Stimulated activated effector memory CD8-positive, alpha-beta T cell treated with anti-CD3 and anti-CD28 coated beads, Interleukin-12 subunit alpha, Interleukin-12 subunit beta, amount 100 ng/mL, for 72 hours (primary cell): ENCODE data around the gene ALDH7A1.
"Not testable (repeated sequence)": the region's sequence is repeated elsewhere in the genome, so short reads cannot be mapped to it uniquely, and the experiment has no call there.

Source experiments
- ATAC-seq: fragments of 150-1000 bp; cut with Tn5 transposase; 2 replicates; pipeline ENCODE4 v1.10.0; 2021
- DNase-seq, 2 donors: peaks; one replicate each; pipeline ENCODE4 v3.0.0; 2021 to 2022; ENCODE audit warnings: low spot score in 2 of 2
- H3K27ac Mint-ChIP-seq: one replicate; pipeline ENCODE4 v1.8.0; 2022; ENCODE audit warnings: mild to moderate bottlenecking, mixed read lengths
- H3K36me3 Mint-ChIP-seq: one replicate; pipeline ENCODE4 v1.8.0; 2022; ENCODE audit warnings: mild to moderate bottlenecking, mixed read lengths
- H3K4me1 Mint-ChIP-seq: one replicate; pipeline ENCODE4 v1.8.0; 2022; ENCODE audit warnings: mixed read lengths
- H3K4me3 Mint-ChIP-seq: one replicate; pipeline ENCODE4 v1.8.0; 2022; ENCODE audit warnings: mild to moderate bottlenecking, mixed read lengths
- H3K9me3 Mint-ChIP-seq: one replicate; pipeline ENCODE4 v1.8.0; 2022; ENCODE audit warnings: mixed read lengths

Gene ALDH7A1

DNA sequence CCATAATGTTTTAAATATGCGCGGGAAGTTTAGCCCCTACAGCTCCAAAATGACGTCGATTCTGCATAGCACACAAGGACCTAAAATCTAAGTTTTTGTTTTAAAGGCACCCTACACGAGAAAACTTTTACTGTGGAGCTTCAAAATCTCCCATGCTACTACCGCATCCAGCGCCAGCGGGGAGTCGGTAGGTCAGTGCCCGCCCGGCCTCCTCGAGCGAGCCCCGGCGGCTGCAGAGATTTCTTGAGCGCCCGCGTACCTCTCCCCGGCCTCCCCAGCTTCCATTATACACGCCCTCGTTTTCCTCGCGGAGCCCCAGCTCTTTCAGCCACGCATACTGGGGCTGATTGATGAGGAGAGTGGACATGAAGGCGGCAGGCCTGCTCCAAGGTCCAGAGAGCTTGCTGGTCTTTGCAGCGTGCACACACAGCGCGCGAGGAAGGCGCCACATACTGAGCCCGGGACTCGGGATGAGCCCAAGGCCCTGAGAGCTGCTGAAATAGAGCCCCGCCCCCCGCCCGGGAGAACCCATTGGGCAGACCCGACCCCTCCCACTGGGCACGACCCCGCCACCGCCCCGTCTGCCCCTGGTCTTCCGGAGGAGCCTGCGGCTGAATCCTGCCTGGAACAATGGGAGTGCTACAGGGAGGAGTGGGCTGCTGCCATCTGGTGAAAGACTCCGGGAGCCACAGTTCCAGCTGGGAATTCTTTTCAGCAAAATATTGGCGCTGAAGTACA lies at the start of gene ALDH7A1:
TSS of gene ALDH7A1 (minus strand) at position 472 of the 738 bp plus-strand sequence. CDS start at position 451, 21 bp downstream.
- H3K27ac Mint-ChIP-seq = no peak within 1 kb of the TSS
- peak within 1 kb of the TSS; percentile 77 for H3K4me3 Mint-ChIP-seq
- DNase-seq = peak; percentile 5 to 52
- H3K36me3 Mint-ChIP-seq = no peaks in the 10 kb centered on the region
- peaks cover 14% of the 10 kb centered on the region for H3K4me1 Mint-ChIP-seq
- H3K9me3 Mint-ChIP-seq = no peaks in the 10 kb centered on the region
- peak; percentile 78 for ATAC-seq

- no peak overlapping the region for H3K4me3 Mint-ChIP-seq
- peaks cover 5% of the 10 kb centered on the region for H3K9me3 Mint-ChIP-seq
- no peaks in the 10 kb centered on the region for H3K36me3 Mint-ChIP-seq
- no peak for DNase-seq
- ATAC-seq = no peak
- no peak overlapping the region for H3K27ac Mint-ChIP-seq
- H3K4me1 Mint-ChIP-seq = no peaks in the 10 kb centered on the region
These were observed 46.4 kb upstream of the ALDH7A1 start for GRCh38 chr5:126641387-126641786.

GRCh38 chr5:126640866-126641265 lies 45.8 kb upstream of the ALDH7A1 start:
- Mint-ChIP-seq H3K36me3 (no peaks in the 10 kb centered on the region), H3K4me3 (no peak overlapping the region), H3K9me3 (peaks cover 5% of the 10 kb centered on the region), H3K27ac (no peak overlapping the region), H3K4me1 (no peaks in the 10 kb centered on the region)
- ATAC-seq (no peak), DNase-seq (no peak)

GRCh38 chr5:126636956-126637355 lies 41.9 kb upstream of the ALDH7A1 start:
- Mint-ChIP-seq H3K36me3 (no peaks in the 10 kb centered on the region), H3K9me3 (no peaks in the 10 kb centered on the region), H3K4me1 (no peaks in the 10 kb centered on the region), H3K27ac (no peak overlapping the region), H3K4me3 (no peak overlapping the region)
- ATAC-seq = no peak
- no peak for DNase-seq

GRCh38 chr5:126635585-126635984 lies 40.6 kb upstream of the ALDH7A1 start:
- DNase-seq (no peak), ATAC-seq (no peak)
- Mint-ChIP-seq H3K36me3 (no peaks in the 10 kb centered on the region), H3K4me3 (no peak overlapping the region), H3K4me1 (no peaks in the 10 kb centered on the region), H3K9me3 (no peaks in the 10 kb centered on the region), H3K27ac (no peak overlapping the region)

GRCh38 chr5:126633552-126633951 lies 38.5 kb upstream of the ALDH7A1 start:
- H3K9me3 Mint-ChIP-seq = no peaks in the 10 kb centered on the region
- H3K4me1 Mint-ChIP-seq = no peaks in the 10 kb centered on the region

GRCh38 chr5:126631920-126632319 lies 36.9 kb upstream of the ALDH7A1 start:
- peaks cover 12% of the 10 kb centered on the region for H3K36me3 Mint-ChIP-seq
- no peak overlapping the region for H3K27ac Mint-ChIP-seq
- DNase-seq (no peak), ATAC-seq (no peak)
- no peaks in the 10 kb centered on the region for H3K4me1 Mint-ChIP-seq
- H3K4me3 Mint-ChIP-seq = no peak overlapping the region
- no peaks in the 10 kb centered on the region for H3K9me3 Mint-ChIP-seq

More at GRCh38 chr5:126633552-126633951, 38.5 kb upstream of the ALDH7A1 start:
- Mint-ChIP-seq H3K4me3 (no peak overlapping the region), H3K27ac (no peak overlapping the region), H3K36me3 (no peaks in the 10 kb centered on the region)
- ATAC-seq = no peak
- no peak for DNase-seq

GRCh38 chr5:126628102-126628501 lies 33.1 kb upstream of the ALDH7A1 start:
- no peak for DNase-seq
- H3K4me3 Mint-ChIP-seq = no peak overlapping the region
- no peak overlapping the region for H3K27ac Mint-ChIP-seq
- no peaks in the 10 kb centered on the region for H3K9me3 Mint-ChIP-seq
- no peak for ATAC-seq
- H3K4me1 Mint-ChIP-seq = peaks cover 10% of the 10 kb centered on the region
- H3K36me3 Mint-ChIP-seq = peaks cover 50% of the 10 kb centered on the region

- H3K4me1 Mint-ChIP-seq = peaks cover 10% of the 10 kb centered on the region
- peak overlapping the region; percentile 41 for H3K27ac Mint-ChIP-seq
- peaks cover 85% of the 10 kb centered on the region for H3K36me3 Mint-ChIP-seq
- DNase-seq (no peak), ATAC-seq (peak; percentile 75)
- H3K4me3 Mint-ChIP-seq = no peak overlapping the region
- H3K9me3 Mint-ChIP-seq = no peaks in the 10 kb centered on the region
These were observed 29.5 kb upstream of the ALDH7A1 start for GRCh38 chr5:126624534-126624933.

DNA sequence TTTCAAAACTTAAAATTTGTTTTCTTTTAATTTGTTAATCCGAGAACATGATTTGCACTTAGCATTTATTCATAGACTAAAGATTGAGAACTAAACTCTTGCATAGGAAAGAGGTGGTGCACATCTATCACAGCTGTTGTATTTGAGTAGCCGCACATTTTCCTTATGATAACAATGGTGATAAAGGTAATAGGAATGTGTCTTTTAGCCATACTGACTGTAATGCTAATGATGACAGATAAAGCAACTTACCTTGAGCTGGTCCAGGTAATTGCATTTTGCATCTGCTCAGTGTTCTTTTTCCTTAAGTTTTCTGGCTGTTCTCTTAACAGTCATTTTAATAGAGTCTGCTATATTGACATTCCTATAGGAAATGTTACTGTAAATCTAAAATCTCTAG lies 24.8 kb upstream of the ALDH7A1 start:
- H3K27ac Mint-ChIP-seq = no peak overlapping the region
- peaks cover 98% of the 10 kb centered on the region for H3K36me3 Mint-ChIP-seq
- no peak for DNase-seq
- H3K4me3 Mint-ChIP-seq = no peak overlapping the region
- no peak for ATAC-seq
- H3K9me3 Mint-ChIP-seq = no peaks in the 10 kb centered on the region
- peaks cover 9% of the 10 kb centered on the region for H3K4me1 Mint-ChIP-seq

DNA sequence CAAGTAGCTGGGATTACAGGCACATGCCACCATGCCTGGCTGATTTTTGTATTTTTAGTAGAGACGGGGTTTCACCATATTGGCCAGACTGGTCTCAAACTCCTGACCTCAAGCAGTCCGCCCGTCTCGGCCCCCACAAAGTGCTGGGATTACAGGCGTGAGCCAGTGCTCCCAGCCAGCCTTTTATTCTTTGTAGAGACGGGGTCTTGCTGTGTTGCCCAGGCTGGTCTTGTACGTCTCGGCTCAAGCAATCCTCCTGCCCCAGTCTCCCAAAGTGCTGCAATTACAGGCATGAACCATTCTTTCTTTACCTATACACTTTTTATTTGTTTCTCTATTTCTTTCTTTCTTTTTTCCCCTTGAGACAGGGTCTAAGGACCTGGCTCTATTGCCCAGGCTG lies 22.6 kb upstream of the ALDH7A1 start:
- H3K9me3 Mint-ChIP-seq, DNase-seq, H3K4me1 Mint-ChIP-seq, ATAC-seq, H3K27ac Mint-ChIP-seq, H3K4me3 Mint-ChIP-seq: not testable (repeated sequence)
- peaks cover 98% of the 10 kb centered on the region for H3K36me3 Mint-ChIP-seq

GRCh38 chr5:126615286-126615685 lies 20.3 kb upstream of the ALDH7A1 start:
- peaks cover 98% of the 10 kb centered on the region for H3K36me3 Mint-ChIP-seq
- ATAC-seq (no peak), DNase-seq (no peak)
- H3K4me1 Mint-ChIP-seq = peaks cover 18% of the 10 kb centered on the region
- peak overlapping the region; percentile 61 for H3K27ac Mint-ChIP-seq
- H3K9me3 Mint-ChIP-seq = no peaks in the 10 kb centered on the region
- H3K4me3 Mint-ChIP-seq = no peak overlapping the region

- peaks cover 98% of the 10 kb centered on the region for H3K36me3 Mint-ChIP-seq
- ATAC-seq (no peak), DNase-seq (no peak)
- no peak overlapping the region for H3K4me3 Mint-ChIP-seq
- H3K9me3 Mint-ChIP-seq = no peaks in the 10 kb centered on the region
- H3K4me1 Mint-ChIP-seq = peaks cover 18% of the 10 kb centered on the region
- H3K27ac Mint-ChIP-seq = peak overlapping the region; percentile 64
These were observed 19.0 kb upstream of the ALDH7A1 start for GRCh38 chr5:126613941-126614592.

DNA sequence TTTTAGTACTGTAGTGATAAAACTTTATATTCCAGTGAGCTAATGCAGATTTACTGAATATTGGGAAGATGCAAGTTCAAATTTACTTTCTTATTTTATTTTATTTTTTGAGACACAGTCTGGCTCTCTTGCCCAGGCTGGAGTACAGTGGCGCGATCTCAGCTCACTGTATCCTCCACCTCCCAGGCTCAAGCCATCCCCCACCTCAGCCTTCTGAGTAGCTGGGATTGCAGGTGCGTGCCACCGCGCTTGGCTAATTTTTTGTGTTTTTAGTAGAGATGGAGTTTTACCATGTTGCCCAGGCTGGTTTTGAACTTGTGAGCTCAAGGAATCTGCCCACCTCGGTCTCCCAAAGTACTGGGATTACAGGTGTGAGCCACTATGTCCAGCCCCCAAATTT lies 15.6 kb upstream of the ALDH7A1 start:
- ATAC-seq (no peak), DNase-seq (no peak)
- Mint-ChIP-seq H3K27ac (no peak overlapping the region), H3K9me3 (no peaks in the 10 kb centered on the region), H3K4me1 (peaks cover 25% of the 10 kb centered on the region), H3K4me3 (no peak overlapping the region), H3K36me3 (peaks cover 100% of the 10 kb centered on the region)

DNA sequence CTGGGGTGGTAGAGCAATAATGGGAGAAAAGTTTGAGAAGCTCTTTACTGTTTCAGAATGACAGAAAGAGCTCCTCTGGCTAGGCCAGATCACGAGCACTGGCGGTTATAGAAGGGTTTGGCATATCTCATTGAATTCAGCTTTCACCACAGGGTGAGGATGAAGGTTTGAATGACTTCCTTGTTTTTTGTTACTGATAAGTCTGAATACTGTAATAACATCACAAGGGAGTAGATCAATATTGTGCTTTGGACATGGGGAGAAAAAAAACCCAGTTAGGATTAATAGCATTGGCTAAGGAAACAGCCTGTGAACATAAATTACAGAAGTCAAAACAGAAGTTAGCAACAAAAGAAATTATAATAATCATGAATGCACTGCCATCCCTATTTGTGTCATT lies 15.1 kb upstream of the ALDH7A1 start:
- Mint-ChIP-seq H3K36me3 (peaks cover 100% of the 10 kb centered on the region), H3K27ac (peak overlapping the region; percentile 33), H3K4me3 (no peak overlapping the region), H3K9me3 (no peaks in the 10 kb centered on the region), H3K4me1 (peaks cover 25% of the 10 kb centered on the region)
- no peak for DNase-seq
- ATAC-seq = no peak

DNA sequence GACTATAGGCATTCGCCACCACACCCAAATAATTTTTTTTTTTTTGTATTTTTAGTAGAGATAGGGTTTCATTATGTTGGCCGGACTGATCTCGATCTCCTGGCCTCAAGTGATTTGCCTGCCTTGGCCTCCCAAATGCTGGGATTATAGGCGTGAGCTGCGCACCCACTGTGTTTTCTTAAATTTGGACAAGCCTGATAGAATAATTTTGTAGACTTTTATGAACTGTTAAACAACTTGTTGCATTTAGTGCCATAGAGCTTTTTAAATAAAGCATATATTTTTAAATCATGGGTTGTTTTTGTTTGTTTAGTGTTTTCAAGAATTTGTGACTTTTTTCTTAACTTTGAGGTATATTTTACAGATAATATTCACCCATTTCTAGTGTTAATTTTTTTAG lies 10.5 kb upstream of the ALDH7A1 start:
- Mint-ChIP-seq H3K27ac (peak overlapping the region; percentile 19), H3K4me3 (peak overlapping the region; percentile 16), H3K36me3 (peaks cover 93% of the 10 kb centered on the region), H3K4me1 (peaks cover 22% of the 10 kb centered on the region), H3K9me3 (no peaks in the 10 kb centered on the region)
- DNase-seq = no peak
- no peak for ATAC-seq
